Neural progenitor cell (in vitro differentiated cells): ENCODE data around the gene PRKCE. TPM values are rescaled to one million over a fixed set of nuclear protein-coding genes. Genes with fewer than 3 reads are reported as not detected.

Source experiments
- DNase-seq: peaks from one replicate; pipeline ENCODE4 v3.0.0-alpha.2; 2016; ENCODE audit warnings: low spot score
- H2AFZ ChIP-seq: fragments of 200-600 bp; sonication (generic); replicated peaks from 2 replicates; pipeline ENCODE4 v1.6.1; 2016; ENCODE audit warnings: antibody characterized with exemption
- H3F3A ChIP-seq: fragments of 200-600 bp; sonication (generic); 2 replicates; pipeline ENCODE4 v1.6.1; 2016; ENCODE audit warnings: antibody characterized with exemption, low read depth
- H3K27ac ChIP-seq: fragments of 200-600 bp; sonication (generic); 2 replicates; pipeline ENCODE4 v1.5.1; 2016; ENCODE audit warnings: mild to moderate bottlenecking
- H3K27me3 ChIP-seq: fragments of 200-600 bp; sonication (generic); 2 replicates; pipeline ENCODE4 v1.6.1; 2016; ENCODE audit warnings: mild to moderate bottlenecking, moderate library complexity
- H3K36me3 ChIP-seq: fragments of 200-600 bp; sonication (generic); 2 replicates; pipeline ENCODE4 v1.5.1; 2016
- H3K4me1 ChIP-seq: fragments of 200-600 bp; sonication (generic); 2 replicates; pipeline ENCODE4 v1.6.1; 2016; ENCODE audit warnings: mixed run types
- H3K4me2 ChIP-seq: fragments of 200-600 bp; sonication (generic); 2 replicates; pipeline ENCODE4 v1.6.1; 2016
- H3K4me3 ChIP-seq: fragments of 200-600 bp; sonication (generic); 2 replicates; pipeline ENCODE4 v1.5.1; 2016
- H3K79me2 ChIP-seq: fragments of 200-600 bp; sonication (generic); 2 replicates; pipeline ENCODE4 v1.6.1; 2016; ENCODE audit warnings: low read depth
- H3K9ac ChIP-seq: fragments of 200-600 bp; sonication (generic); 2 replicates; pipeline ENCODE4 v1.6.1; 2016
- H3K9me3 ChIP-seq: fragments of 200-600 bp; sonication (generic); 2 replicates; pipeline ENCODE4 v1.5.1; 2016; ENCODE audit warnings: low read depth
- H4K20me1 ChIP-seq: fragments of 200-600 bp; sonication (generic); 2 replicates; pipeline ENCODE4 v1.6.1; 2016; ENCODE audit warnings: low read depth
- H3K27ac Mint-ChIP-seq: 3 replicates; pipeline ENCODE4 v1.8.0; 2021; ENCODE audit warnings: mixed read lengths
- H3K27me3 Mint-ChIP-seq: 2 replicates; pipeline ENCODE4 v1.8.0; 2022; ENCODE audit warnings: low read depth, mild to moderate bottlenecking, inconsistent platforms, moderate library complexity, mixed read lengths; ENCODE audit not compliant: insufficient read depth
- H3K36me3 Mint-ChIP-seq: 3 replicates; pipeline ENCODE4 v1.8.0; 2021; ENCODE audit warnings: mixed read lengths
- H3K4me1 Mint-ChIP-seq: 3 replicates; pipeline ENCODE4 v1.8.0; 2021; ENCODE audit warnings: mixed read lengths
- H3K4me3 Mint-ChIP-seq: 3 replicates; pipeline ENCODE4 v1.8.0; 2021; ENCODE audit warnings: mild to moderate bottlenecking, moderate library complexity, mixed read lengths
- H3K9me3 Mint-ChIP-seq: 3 replicates; pipeline ENCODE4 v1.8.0; 2020; ENCODE audit warnings: mixed read lengths
- EZH2 ChIP-seq: fragments of 200-600 bp; sonication (generic); IDR thresholded peaks from 2 replicates; pipeline ENCODE4 v1.6.1; 2017; ENCODE audit warnings: antibody characterized with exemption, mild to moderate bottlenecking, moderate library complexity
- EZH2phosphoT487 ChIP-seq: fragments of 200-600 bp; sonication (generic); IDR thresholded peaks from 2 replicates; pipeline ENCODE4 v1.6.1; 2017; ENCODE audit warnings: antibody characterized with exemption
- total RNA-seq: library from RNA; depleted of rRNA; stranded (reverse); fragments of >200 nt; gene quantifications from 2 replicates; pipeline ENCODE4 v1.2.3, GENCODE V29; 2015; ENCODE audit warnings: low replicate concordance
- TF ChIP-seq, protein P1 (sequence below): fragments of 200-600 bp; sonication (generic); IDR thresholded peaks from 2 replicates; pipeline ENCODE4 v1.5.1; 2017; ENCODE audit warnings: antibody characterized with exemption, mild to moderate bottlenecking

The PRKCE gene
- total RNA-seq, 1 donor from 2014 or later: 4.1 TPM

DNA sequence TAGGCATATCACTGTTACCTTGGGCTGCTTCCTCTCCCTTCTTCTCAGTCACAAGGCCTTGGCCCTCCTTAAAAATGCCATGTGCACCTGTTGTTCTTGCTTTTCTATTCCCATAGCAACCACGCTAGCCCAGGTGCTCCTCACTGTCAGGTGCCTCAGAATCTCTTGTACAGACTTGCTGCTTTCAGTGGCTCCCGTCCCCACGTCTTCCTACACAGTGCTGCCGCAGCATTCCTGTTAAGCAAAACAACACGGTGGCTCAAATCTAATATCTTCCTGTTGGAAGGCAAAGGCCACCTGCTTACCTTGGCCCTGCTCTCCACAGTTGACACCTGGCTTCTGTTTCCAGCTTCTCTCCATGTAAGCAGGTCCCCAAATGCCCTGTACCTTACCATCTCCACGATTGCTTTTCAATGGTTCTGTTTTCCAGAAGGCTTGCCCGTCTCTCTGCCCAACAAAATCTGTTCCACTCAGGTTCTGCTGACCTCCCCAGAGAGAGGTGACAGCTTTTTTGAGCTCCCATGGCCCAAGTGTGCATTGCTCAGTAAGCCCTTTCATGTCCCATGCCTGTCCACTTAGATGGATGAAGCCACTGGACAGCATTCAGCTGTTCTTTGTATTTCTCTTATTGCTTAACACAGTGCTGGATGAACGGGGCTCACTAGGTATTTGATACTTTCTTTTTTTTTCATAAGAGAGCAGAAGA is 240.4 kb downstream of the PRKCE start:
- H3K4me3 ChIP-seq: no peak overlapping the region
- H3K9me3 ChIP-seq: no peaks in the 10 kb centered on the region
- H3K36me3 Mint-ChIP-seq: no peaks in the 10 kb centered on the region
- no peak overlapping the region for H3K4me2 ChIP-seq
- no peak overlapping the region for H3K27ac ChIP-seq
- H3K4me1 Mint-ChIP-seq: peaks cover 27% of the 10 kb centered on the region
- no peaks in the 10 kb centered on the region for H3K27me3 ChIP-seq
- no peak overlapping the region for H3K27ac Mint-ChIP-seq
- no peaks in the 10 kb centered on the region for H3K79me2 ChIP-seq
- H3K36me3 ChIP-seq: no peaks in the 10 kb centered on the region
- no peaks in the 10 kb centered on the region for H3K4me1 ChIP-seq
- H3K27me3 Mint-ChIP-seq: peaks cover 6% of the 10 kb centered on the region
- DNase-seq: no peak
- no peaks in the 10 kb centered on the region for H4K20me1 ChIP-seq
- no peak overlapping the region for H2AFZ ChIP-seq
- H3K9me3 Mint-ChIP-seq: no peaks in the 10 kb centered on the region
- no peak overlapping the region for H3K4me3 Mint-ChIP-seq
- no peaks in the 10 kb centered on the region for H3F3A ChIP-seq
- TF ChIP-seq, protein P1, sequence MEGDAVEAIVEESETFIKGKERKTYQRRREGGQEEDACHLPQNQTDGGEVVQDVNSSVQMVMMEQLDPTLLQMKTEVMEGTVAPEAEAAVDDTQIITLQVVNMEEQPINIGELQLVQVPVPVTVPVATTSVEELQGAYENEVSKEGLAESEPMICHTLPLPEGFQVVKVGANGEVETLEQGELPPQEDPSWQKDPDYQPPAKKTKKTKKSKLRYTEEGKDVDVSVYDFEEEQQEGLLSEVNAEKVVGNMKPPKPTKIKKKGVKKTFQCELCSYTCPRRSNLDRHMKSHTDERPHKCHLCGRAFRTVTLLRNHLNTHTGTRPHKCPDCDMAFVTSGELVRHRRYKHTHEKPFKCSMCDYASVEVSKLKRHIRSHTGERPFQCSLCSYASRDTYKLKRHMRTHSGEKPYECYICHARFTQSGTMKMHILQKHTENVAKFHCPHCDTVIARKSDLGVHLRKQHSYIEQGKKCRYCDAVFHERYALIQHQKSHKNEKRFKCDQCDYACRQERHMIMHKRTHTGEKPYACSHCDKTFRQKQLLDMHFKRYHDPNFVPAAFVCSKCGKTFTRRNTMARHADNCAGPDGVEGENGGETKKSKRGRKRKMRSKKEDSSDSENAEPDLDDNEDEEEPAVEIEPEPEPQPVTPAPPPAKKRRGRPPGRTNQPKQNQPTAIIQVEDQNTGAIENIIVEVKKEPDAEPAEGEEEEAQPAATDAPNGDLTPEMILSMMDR: no peak
- no peak overlapping the region for H3K9ac ChIP-seq

DNA sequence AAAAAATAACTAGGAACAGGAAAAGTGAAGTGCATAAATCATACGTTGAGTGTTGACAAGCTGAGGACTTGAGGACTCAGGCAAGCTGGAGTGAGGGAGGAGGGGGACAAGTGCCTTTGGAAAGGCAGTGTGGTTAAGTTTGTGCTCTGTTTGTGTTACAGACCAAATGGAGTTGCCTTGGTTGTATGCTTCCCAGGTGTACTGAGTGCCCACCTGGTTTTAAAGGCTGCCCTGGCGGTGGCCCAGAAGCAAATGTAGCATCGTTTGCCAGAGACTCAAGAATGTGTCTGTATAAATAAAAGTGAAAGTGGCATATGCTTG is 240.9 kb downstream of the PRKCE start:
- no peaks in the 10 kb centered on the region for H3K4me1 ChIP-seq
- peaks cover 6% of the 10 kb centered on the region for H3K27me3 Mint-ChIP-seq
- no peak overlapping the region for H3K4me2 ChIP-seq

DNA sequence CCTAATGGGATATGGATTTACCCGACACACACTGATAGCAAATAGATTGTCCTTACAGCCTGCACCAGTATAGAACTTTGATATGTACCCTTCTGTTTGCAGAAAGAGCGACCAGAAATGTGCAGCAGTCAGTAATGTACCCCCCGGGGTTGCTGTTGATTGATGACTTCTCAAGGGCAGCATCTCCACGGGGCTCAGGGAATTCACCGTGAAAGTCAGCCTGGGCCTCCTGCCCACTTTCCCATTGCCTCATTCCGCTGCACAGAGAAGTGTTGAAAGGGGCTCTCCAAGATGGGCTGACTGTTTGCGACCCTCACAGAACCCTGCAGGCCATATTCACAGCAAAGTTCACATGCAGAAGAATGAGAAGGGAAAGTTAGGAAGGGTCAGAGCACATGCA is 241.3 kb downstream of the PRKCE start:
- Mint-ChIP-seq H3K9me3 (no peaks in the 10 kb centered on the region), H3K36me3 (no peaks in the 10 kb centered on the region), H3K4me1 (peaks cover 27% of the 10 kb centered on the region), H3K27me3 (peaks cover 6% of the 10 kb centered on the region), H3K27ac (no peak overlapping the region), H3K4me3 (peak overlapping the region; percentile 56)
- Histone ChIP-seq H4K20me1 (no peaks in the 10 kb centered on the region), H3K9ac (no peak overlapping the region), H3K27me3 (no peaks in the 10 kb centered on the region), H3F3A (no peaks in the 10 kb centered on the region), H3K79me2 (no peaks in the 10 kb centered on the region), H3K36me3 (no peaks in the 10 kb centered on the region), H2AFZ (no peak overlapping the region), H3K27ac (no peak overlapping the region), H3K4me1 (no peaks in the 10 kb centered on the region), H3K4me2 (no peak overlapping the region), H3K9me3 (no peaks in the 10 kb centered on the region), H3K4me3 (no peak overlapping the region)
- no peak for DNase-seq
- no peak for TF ChIP-seq EZH2phosphoT487
- TF ChIP-seq, protein P1: no peak
- no peak for TF ChIP-seq EZH2

More for the DNA sequence above, 240.9 kb downstream of the PRKCE start:
- TF ChIP-seq, protein P1: no peak
- TF ChIP-seq EZH2phosphoT487 (no peak), EZH2 (no peak)
- Histone ChIP-seq H3K79me2 (no peaks in the 10 kb centered on the region), H3K27ac (no peak overlapping the region), H3K9ac (no peak overlapping the region), H3K27me3 (no peaks in the 10 kb centered on the region), H3K36me3 (no peaks in the 10 kb centered on the region), H3K9me3 (no peaks in the 10 kb centered on the region), H3K4me3 (no peak overlapping the region), H3F3A (no peaks in the 10 kb centered on the region), H2AFZ (no peak overlapping the region), H4K20me1 (no peaks in the 10 kb centered on the region)
- Mint-ChIP-seq H3K4me3 (no peak overlapping the region), H3K9me3 (no peaks in the 10 kb centered on the region), H3K36me3 (no peaks in the 10 kb centered on the region), H3K4me1 (peaks cover 27% of the 10 kb centered on the region), H3K27ac (no peak overlapping the region)
- DNase-seq: no peak
